GM19467 (cell line): ENCODE results near the gene ACSS3.
"Not testable (repeated sequence)": the region's sequence is repeated elsewhere in the genome, so short reads cannot be mapped to it uniquely, and the experiment has no call there.

Experiments used
- ATAC-seq: cut with Tn5 transposase; IDR thresholded peaks from one replicate; pipeline ENCODE4 v1.9.1; 2021; ENCODE audit warnings: mild to moderate bottlenecking, moderate library complexity; ENCODE audit not compliant: unreplicated experiment

Gene ACSS3

GRCh38 chr12:81077686-81078441 lies at the start of gene ACSS3:
ACSS3 (plus strand) TSS chr12:81078079; CDS start chr12:81078121, 42 bp downstream.
- ATAC-seq, result no peak

- no peak for ATAC-seq
These were observed 43.0 kb upstream of the ACSS3 start for GRCh38 chr12:81034926-81035325.

- ATAC-seq, result no peak
These were observed 38.6 kb upstream of the ACSS3 start for GRCh38 chr12:81039231-81039630.

GRCh38 chr12:81043979-81044740 lies 33.7 kb upstream of the ACSS3 start:
- ATAC-seq, result no peak

- ATAC-seq, result not testable (repeated sequence)
These were observed 12.9 kb upstream of the ACSS3 start for GRCh38 chr12:81064971-81065370.

GRCh38 chr12:81070846-81071245 lies 7.0 kb upstream of the ACSS3 start:
- ATAC-seq, result no peak

GRCh38 chr12:81075539-81075938 lies 2.3 kb upstream of the ACSS3 start:
- ATAC-seq, result no peak

- ATAC-seq, result no peak
These were observed 572 bp upstream of the ACSS3 start for GRCh38 chr12:81077329-81077685.

GRCh38 chr12:81078469-81079196 lies 754 bp downstream of the ACSS3 start:
- ATAC-seq, result no peak

GRCh38 chr12:81079280-81080076 lies 1.6 kb downstream of the ACSS3 start:
- no peak for ATAC-seq

GRCh38 chr12:81080431-81080983 lies 2.6 kb downstream of the ACSS3 start:
- no peak for ATAC-seq

GRCh38 chr12:81081726-81082125 lies 3.8 kb downstream of the ACSS3 start:
- ATAC-seq, result no peak

- ATAC-seq, result no peak
These were observed 5.1 kb downstream of the ACSS3 start for GRCh38 chr12:81083018-81083417.

GRCh38 chr12:81083906-81084513 lies 6.1 kb downstream of the ACSS3 start:
- ATAC-seq, result no peak

GRCh38 chr12:81084811-81085350 lies 7.0 kb downstream of the ACSS3 start:
- ATAC-seq, result no peak

GRCh38 chr12:81085832-81086231 lies 8.0 kb downstream of the ACSS3 start:
- no peak for ATAC-seq

- no peak for ATAC-seq
These were observed 8.5 kb downstream of the ACSS3 start for GRCh38 chr12:81086342-81086741.

- ATAC-seq, result no peak
These were observed 10.3 kb downstream of the ACSS3 start for GRCh38 chr12:81088221-81088620.

- ATAC-seq, result no peak
These were observed 11.5 kb downstream of the ACSS3 start for GRCh38 chr12:81089412-81089811.

GRCh38 chr12:81092053-81092452 lies 14.2 kb downstream of the ACSS3 start:
- no peak for ATAC-seq
